Measurements from ENCODE around the gene TRAK1. TPM values are rescaled to one million over a fixed set of nuclear protein-coding genes. Genes with fewer than 3 reads are reported as not detected.

The TRAK1 gene, protein sequence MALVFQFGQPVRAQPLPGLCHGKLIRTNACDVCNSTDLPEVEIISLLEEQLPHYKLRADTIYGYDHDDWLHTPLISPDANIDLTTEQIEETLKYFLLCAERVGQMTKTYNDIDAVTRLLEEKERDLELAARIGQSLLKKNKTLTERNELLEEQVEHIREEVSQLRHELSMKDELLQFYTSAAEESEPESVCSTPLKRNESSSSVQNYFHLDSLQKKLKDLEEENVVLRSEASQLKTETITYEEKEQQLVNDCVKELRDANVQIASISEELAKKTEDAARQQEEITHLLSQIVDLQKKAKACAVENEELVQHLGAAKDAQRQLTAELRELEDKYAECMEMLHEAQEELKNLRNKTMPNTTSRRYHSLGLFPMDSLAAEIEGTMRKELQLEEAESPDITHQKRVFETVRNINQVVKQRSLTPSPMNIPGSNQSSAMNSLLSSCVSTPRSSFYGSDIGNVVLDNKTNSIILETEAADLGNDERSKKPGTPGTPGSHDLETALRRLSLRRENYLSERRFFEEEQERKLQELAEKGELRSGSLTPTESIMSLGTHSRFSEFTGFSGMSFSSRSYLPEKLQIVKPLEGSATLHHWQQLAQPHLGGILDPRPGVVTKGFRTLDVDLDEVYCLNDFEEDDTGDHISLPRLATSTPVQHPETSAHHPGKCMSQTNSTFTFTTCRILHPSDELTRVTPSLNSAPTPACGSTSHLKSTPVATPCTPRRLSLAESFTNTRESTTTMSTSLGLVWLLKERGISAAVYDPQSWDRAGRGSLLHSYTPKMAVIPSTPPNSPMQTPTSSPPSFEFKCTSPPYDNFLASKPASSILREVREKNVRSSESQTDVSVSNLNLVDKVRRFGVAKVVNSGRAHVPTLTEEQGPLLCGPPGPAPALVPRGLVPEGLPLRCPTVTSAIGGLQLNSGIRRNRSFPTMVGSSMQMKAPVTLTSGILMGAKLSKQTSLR
- total RNA-seq, result 28.8 and 31.5 TPM in 2 replicates
- 19.0 and 21.0 TPM in 2 replicates for polyA plus RNA-seq

GRCh38 chr3:42090973-42091731, at the start of gene TRAK1:
Gene TRAK1 (plus strand): TSS chr3:42091357. CDS start chr3:42091470, 113 bp downstream.
- Histone ChIP-seq H3K79me2 (peaks cover 7% of the 10 kb centered on the region), H3K9me2 (replicated peaks; ENCODE audit: insufficient read depth) (no peaks in the 10 kb centered on the region), H2AFZ (no peak within 1 kb of the TSS), H3K36me3 (replicated peaks; ENCODE audit: insufficient read depth, low read depth) (no peaks in the 10 kb centered on the region), H3K4me2 (peak within 1 kb of the TSS; percentile 56), H3K27me3 (no peaks in the 10 kb centered on the region), H3K4me3 (no peak within 1 kb of the TSS), H3K27ac (peak within 1 kb of the TSS; percentile 55), H3K9me3 (ENCODE audit: low read depth) (no peaks in the 10 kb centered on the region), H4K20me1 (ENCODE audit: insufficient read depth, poor library complexity, severe bottlenecking) (no peaks in the 10 kb centered on the region), H3K4me1 (ENCODE audit: insufficient read depth) (no peaks in the 10 kb centered on the region)
- 73% methylated on average over 13 of the region's 14 CpGs for WGBS (ENCODE audit: low lambda C conversion rate, missing lambda C conversion rate)
- no peak for TF ChIP-seq EZH2phosphoT487 (IDR thresholded peaks at IDR 0.05; ENCODE audit: low read depth, severe bottlenecking, unreplicated experiment)
- TF ChIP-seq EZH2 (IDR thresholded peaks at IDR 0.05; ENCODE audit: borderline replicate concordance), result no peak
- TF ChIP-seq, protein P1, sequence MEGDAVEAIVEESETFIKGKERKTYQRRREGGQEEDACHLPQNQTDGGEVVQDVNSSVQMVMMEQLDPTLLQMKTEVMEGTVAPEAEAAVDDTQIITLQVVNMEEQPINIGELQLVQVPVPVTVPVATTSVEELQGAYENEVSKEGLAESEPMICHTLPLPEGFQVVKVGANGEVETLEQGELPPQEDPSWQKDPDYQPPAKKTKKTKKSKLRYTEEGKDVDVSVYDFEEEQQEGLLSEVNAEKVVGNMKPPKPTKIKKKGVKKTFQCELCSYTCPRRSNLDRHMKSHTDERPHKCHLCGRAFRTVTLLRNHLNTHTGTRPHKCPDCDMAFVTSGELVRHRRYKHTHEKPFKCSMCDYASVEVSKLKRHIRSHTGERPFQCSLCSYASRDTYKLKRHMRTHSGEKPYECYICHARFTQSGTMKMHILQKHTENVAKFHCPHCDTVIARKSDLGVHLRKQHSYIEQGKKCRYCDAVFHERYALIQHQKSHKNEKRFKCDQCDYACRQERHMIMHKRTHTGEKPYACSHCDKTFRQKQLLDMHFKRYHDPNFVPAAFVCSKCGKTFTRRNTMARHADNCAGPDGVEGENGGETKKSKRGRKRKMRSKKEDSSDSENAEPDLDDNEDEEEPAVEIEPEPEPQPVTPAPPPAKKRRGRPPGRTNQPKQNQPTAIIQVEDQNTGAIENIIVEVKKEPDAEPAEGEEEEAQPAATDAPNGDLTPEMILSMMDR (IDR thresholded peaks at IDR 0.05; ENCODE audit: poor library complexity), result no peak
- DNase-seq (ENCODE audit: low spot score), result peak; percentile 36

DNA sequence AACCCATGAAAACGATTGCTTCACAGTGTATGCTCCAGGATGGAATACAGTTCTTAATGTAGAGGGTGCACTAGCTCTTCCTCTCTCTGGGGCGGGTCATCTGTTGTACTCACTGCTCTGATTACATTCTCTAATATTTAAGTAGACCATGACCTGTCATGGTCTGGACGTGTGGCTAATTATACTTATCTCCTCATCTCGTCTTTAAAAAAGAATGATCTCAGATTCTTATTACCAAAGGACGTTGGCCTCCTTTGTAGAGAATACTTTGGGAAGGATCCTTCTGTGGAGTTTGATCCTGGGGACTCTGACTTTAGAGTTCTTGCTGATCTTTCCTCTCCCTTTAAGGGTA, 48.4 kb upstream of the TRAK1 start:
- Histone ChIP-seq H3K36me3 (replicated peaks; ENCODE audit: insufficient read depth, low read depth) (no peaks in the 10 kb centered on the region), H3K9me2 (replicated peaks; ENCODE audit: insufficient read depth) (no peaks in the 10 kb centered on the region), H2AFZ (no peak overlapping the region), H3K9me3 (ENCODE audit: low read depth) (no peaks in the 10 kb centered on the region), H4K20me1 (ENCODE audit: insufficient read depth, poor library complexity, severe bottlenecking) (no peaks in the 10 kb centered on the region), H3K27ac (peak overlapping the region; percentile 75), H3K27me3 (no peaks in the 10 kb centered on the region), H3K4me2 (peak overlapping the region; percentile 66), H3K4me3 (no peak overlapping the region), H3K79me2 (peaks cover 90% of the 10 kb centered on the region), H3K4me1 (ENCODE audit: insufficient read depth) (peaks cover 26% of the 10 kb centered on the region)
- TF ChIP-seq EZH2phosphoT487 (IDR thresholded peaks at IDR 0.05; ENCODE audit: low read depth, severe bottlenecking, unreplicated experiment) (no peak), EZH2 (IDR thresholded peaks at IDR 0.05; ENCODE audit: borderline replicate concordance) (no peak)
- TF ChIP-seq, protein P1 (IDR thresholded peaks at IDR 0.05; ENCODE audit: poor library complexity), result no peak
- 41% methylated on average over 5 of the region's 5 CpGs for WGBS (ENCODE audit: low lambda C conversion rate, missing lambda C conversion rate)
- no peak for DNase-seq (ENCODE audit: low spot score)

DNA sequence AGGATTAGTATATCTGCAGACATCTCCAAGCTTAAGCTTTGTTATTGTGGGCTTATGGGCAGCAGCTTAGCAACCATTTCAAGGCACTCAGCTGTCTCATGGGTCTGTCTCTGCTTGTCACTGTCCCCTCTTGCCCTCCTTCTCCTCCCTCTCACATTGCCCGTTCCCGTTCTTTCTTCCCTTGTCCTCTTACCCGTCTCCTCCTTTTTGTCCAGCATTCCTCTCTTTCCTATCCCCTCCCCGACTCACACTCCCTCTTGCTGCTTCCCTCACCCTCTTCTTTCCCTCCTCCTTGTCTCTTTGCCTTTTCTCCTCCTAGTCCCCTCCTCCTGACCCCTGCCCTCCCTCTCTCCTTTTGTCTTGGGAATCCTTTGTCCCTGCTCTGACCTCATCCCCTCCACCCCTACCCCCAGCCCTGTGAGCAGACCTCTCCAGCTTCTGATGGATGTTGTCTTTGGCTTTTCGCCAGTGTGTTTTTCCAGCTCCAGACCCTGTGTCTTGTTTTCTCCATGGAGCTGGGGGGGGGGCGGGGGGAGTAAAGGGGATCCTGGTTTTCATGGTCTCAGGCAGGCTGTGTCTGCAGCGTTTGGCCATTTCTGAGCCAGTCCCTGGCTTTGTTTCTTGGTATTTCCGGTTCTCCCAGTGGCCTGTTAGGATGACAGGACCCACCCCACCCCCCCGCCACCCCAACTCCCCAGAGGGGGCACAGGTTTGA, 47.9 kb upstream of the TRAK1 start:
- Histone ChIP-seq H3K9me2 (replicated peaks; ENCODE audit: insufficient read depth) (no peaks in the 10 kb centered on the region), H3K4me2 (peak overlapping the region; percentile 66), H3K79me2 (peaks cover 88% of the 10 kb centered on the region), H3K4me1 (ENCODE audit: insufficient read depth) (peaks cover 26% of the 10 kb centered on the region), H3K27ac (peak overlapping the region; percentile 75), H3K4me3 (no peak overlapping the region), H3K9me3 (ENCODE audit: low read depth) (no peaks in the 10 kb centered on the region), H3K36me3 (replicated peaks; ENCODE audit: insufficient read depth, low read depth) (no peaks in the 10 kb centered on the region), H2AFZ (no peak overlapping the region), H4K20me1 (ENCODE audit: insufficient read depth, poor library complexity, severe bottlenecking) (no peaks in the 10 kb centered on the region), H3K27me3 (no peaks in the 10 kb centered on the region)
- peak; percentile 71 for DNase-seq (ENCODE audit: low spot score)
- no peak for TF ChIP-seq EZH2phosphoT487 (IDR thresholded peaks at IDR 0.05; ENCODE audit: low read depth, severe bottlenecking, unreplicated experiment)
- no peak for TF ChIP-seq EZH2 (IDR thresholded peaks at IDR 0.05; ENCODE audit: borderline replicate concordance)
- TF ChIP-seq, protein P1 (IDR thresholded peaks at IDR 0.05; ENCODE audit: poor library complexity), result no peak
- 31% methylated on average over 5 of the region's 9 CpGs for WGBS (ENCODE audit: low lambda C conversion rate, missing lambda C conversion rate)
